GM12891 (cell line): Measurements from ENCODE around the gene ATRNL1.

Source experiments
- POLR2A ChIP-seq: IDR thresholded peaks from 2 replicates; pipeline ENCODE4 v1.6.1; 2011; ENCODE audit warnings: low read depth, low read length, control low read depth
- POLR2AphosphoS5 ChIP-seq: IDR thresholded peaks from 2 replicates; pipeline ENCODE4 v1.6.1; 2011; ENCODE audit warnings: low read depth, low read length, control low read depth
- SPI1 ChIP-seq: IDR thresholded peaks from 2 replicates; pipeline ENCODE4 v1.6.1; 2011; ENCODE audit warnings: low read depth, low read length, control low read depth

GRCh38 chr10:115974351-115974750 is 881.2 kb downstream of the ATRNL1 start:
- no peak for TF ChIP-seq POLR2AphosphoS5
- TF ChIP-seq SPI1: no peak
- TF ChIP-seq POLR2A: no peak
